Activated CD8-positive, alpha-beta memory T cell treated with anti-CD3 and anti-CD28 coated beads, Interleukin-2, amount 10 ng/mL, durations not matched to agents 7 days and 5 days (primary cell): ENCODE results near the gene LMBR1L. TPM values are rescaled to one million over a fixed set of nuclear protein-coding genes. Genes with fewer than 3 reads are reported as not detected.

ENCODE experiments used
- ATAC-seq: fragments of 150-1000 bp; cut with Tn5 transposase; one replicate; pipeline ENCODE4 v1.10.0; 2021; ENCODE audit warnings: moderate library complexity
- CTCF ChIA-PET: fragments of 350-600 bp; sonication (Branson Sonifier 250); formaldehyde crosslinking; loops from one replicate; lab custom pipeline; 2021; ENCODE audit warnings: antibody characterized with exemption; lab: Charles Lee
- DNase-seq: peaks from one replicate; pipeline ENCODE4 v3.0.0-alpha.2; 2020
- H3K27ac Mint-ChIP-seq: one replicate; pipeline ENCODE4 v1.8.0; 2021; ENCODE audit warnings: mild to moderate bottlenecking, mixed read lengths
- H3K27me3 Mint-ChIP-seq: one replicate; pipeline ENCODE4 v1.8.0; 2021; ENCODE audit warnings: mixed read lengths
- H3K36me3 Mint-ChIP-seq: one replicate; pipeline ENCODE4 v1.8.0; 2021; ENCODE audit warnings: mild to moderate bottlenecking, mixed read lengths
- H3K4me1 Mint-ChIP-seq: one replicate; pipeline ENCODE4 v1.8.0; 2021; ENCODE audit warnings: mixed read lengths
- H3K4me3 Mint-ChIP-seq: one replicate; pipeline ENCODE4 v1.8.0; 2021; ENCODE audit warnings: mild to moderate bottlenecking, moderate library complexity, mixed read lengths
- H3K9me3 Mint-ChIP-seq: one replicate; pipeline ENCODE4 v1.8.0; 2022; ENCODE audit warnings: low read depth, mixed read lengths
- total RNA-seq, 2 experiments: library from RNA; stranded (reverse); gene quantifications; one replicate each; pipeline ENCODE4 v1.2.3, GENCODE V29; 2021

Gene LMBR1L
- total RNA-seq, 2 experiments from 2014 or later = 46.9 to 53.4 TPM

GRCh38 chr12:49052451-49053208 lies 58.0 kb downstream of the LMBR1L start:
- DNase-seq = no peak
- H3K9me3 Mint-ChIP-seq = no peaks in the 10 kb centered on the region
- no peaks in the 10 kb centered on the region for H3K27me3 Mint-ChIP-seq
- peaks cover 29% of the 10 kb centered on the region for H3K4me1 Mint-ChIP-seq
- no peak for ATAC-seq
- CTCF ChIA-PET = interaction anchor here (0.6 kb wide), 1 partner anchor 9 kb away, joined by 3 read pairs; no protein-coding TSS in a partner anchor
- H3K4me3 Mint-ChIP-seq = no peak overlapping the region
- H3K27ac Mint-ChIP-seq = no peak overlapping the region
- H3K36me3 Mint-ChIP-seq = peaks cover 49% of the 10 kb centered on the region

- Mint-ChIP-seq H3K4me1 (peaks cover 22% of the 10 kb centered on the region), H3K36me3 (peaks cover 53% of the 10 kb centered on the region), H3K27ac (no peak overlapping the region), H3K27me3 (no peaks in the 10 kb centered on the region), H3K9me3 (no peaks in the 10 kb centered on the region), H3K4me3 (no peak overlapping the region)
- no peak for ATAC-seq
- no peak for DNase-seq
- CTCF ChIA-PET = interaction anchor here (0.6 kb wide), 1 partner anchor 8 kb away, joined by 3 read pairs; no protein-coding TSS in a partner anchor
Measured at GRCh38 chr12:49051777-49052438, 58.7 kb downstream of the LMBR1L start.

DNA sequence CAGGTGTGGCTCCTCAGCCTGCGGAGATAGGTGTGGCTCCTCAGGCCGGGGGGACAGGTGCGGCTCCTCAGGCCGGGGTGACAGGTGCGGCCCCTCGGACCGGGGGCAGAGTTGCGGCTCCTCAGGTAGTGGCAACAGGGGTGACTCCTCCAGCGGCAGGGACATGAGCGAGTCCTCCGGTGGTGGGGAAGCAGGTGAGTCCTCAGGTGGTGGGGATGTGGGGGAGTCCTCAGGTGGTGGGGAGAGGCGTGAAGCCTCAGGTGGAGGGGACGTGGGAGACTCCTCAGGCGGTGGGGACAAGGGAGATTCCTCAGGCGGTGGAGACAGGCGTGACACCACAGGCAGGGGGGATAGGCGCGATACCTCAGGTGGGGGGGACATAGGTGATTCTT lies 59.3 kb downstream of the LMBR1L start:
- peaks cover 56% of the 10 kb centered on the region for H3K36me3 Mint-ChIP-seq
- no peak overlapping the region for H3K4me3 Mint-ChIP-seq
- H3K9me3 Mint-ChIP-seq = no peaks in the 10 kb centered on the region
- H3K27ac Mint-ChIP-seq = no peak overlapping the region
- peaks cover 16% of the 10 kb centered on the region for H3K4me1 Mint-ChIP-seq
- H3K27me3 Mint-ChIP-seq = no peaks in the 10 kb centered on the region
- no peak for ATAC-seq
- DNase-seq = no peak
- CTCF ChIA-PET = interaction anchor here (1.9 kb wide), 1 partner anchor 63 kb away, joined by 4 read pairs; no protein-coding TSS in a partner anchor

DNA sequence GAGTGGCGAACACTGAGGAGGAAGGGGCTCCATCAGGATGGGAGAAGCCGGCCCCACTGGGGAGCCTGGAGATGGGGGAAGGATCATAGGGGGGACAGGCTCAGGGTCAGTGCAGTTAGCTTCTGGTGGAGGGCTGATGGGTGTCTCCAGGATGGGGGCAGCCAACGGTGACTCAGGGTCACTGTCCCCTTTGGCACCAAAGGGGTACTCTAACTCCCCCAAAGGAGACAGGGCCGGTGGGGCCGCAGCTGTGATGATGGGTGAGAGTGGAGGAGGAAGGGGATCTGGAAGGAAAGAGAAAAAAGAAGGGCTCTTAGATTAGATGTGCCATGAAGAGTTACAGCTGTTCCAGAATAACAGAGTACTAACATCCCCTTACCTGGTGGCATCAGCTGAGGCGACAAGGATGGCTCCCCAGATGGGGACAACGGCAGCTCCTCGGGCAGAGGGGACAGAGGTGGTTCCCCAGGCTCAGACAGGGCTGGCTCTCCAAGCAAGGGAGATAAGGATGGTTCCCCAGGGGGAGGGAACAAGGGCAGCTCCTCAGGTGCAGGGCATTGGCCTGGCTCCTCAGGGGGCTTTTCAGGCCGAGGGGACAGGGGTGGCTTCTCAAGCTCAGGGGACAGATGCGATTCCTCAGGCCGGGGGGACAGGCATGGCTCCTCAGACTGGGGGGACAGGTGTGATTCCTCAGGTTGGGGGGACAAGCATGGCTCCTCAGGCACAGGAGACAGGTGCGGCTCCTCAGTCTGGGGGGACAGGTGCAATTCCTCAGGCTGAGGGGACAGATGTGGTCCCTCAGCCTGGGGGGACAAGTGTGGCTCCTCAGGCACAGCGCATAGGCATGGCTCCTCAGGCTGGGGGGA lies 59.9 kb downstream of the LMBR1L start:
- no peak overlapping the region for H3K4me3 Mint-ChIP-seq
- ATAC-seq = no peak
- H3K4me1 Mint-ChIP-seq = peaks cover 10% of the 10 kb centered on the region
- CTCF ChIA-PET = interaction anchor here (1.6 to 1.9 kb wide), 2 partner anchors 14 to 63 kb away, joined by 3 to 4 read pairs; no protein-coding TSS in a partner anchor
- H3K36me3 Mint-ChIP-seq = peaks cover 59% of the 10 kb centered on the region
- H3K27me3 Mint-ChIP-seq = no peaks in the 10 kb centered on the region
- no peak for DNase-seq
- H3K9me3 Mint-ChIP-seq = no peaks in the 10 kb centered on the region
- H3K27ac Mint-ChIP-seq = no peak overlapping the region

DNA sequence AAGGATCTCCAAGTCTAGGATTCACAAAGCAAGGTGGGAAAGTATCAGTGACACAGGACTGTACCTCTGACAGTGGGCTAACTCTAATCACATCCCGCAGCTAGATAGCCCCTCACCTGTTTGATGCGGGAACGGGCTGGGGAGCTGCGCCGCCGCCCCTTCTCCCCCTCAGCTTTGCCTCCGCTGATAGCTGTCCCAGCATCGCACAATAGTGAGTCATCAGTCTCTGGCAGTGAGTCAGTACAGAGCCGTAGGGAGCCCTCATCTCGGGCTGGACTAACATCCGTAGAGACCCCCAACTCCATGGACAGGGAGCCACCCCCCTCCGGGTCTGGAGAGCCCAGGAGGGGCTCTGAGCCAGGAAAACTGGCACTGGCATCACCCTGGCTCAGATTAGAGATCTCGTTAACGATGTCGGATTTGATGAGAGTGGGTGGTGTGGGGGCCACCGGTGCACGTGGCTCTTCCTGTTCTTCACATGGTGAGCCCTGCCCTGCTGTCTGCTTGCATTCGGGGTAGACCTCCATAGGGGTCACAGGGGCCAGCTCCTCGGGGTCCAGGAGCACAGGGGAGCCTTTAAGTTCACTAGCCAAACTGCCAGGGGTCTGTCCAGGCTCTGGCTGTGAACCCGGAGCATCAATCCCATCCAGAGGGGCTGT lies 61.0 kb downstream of the LMBR1L start:
- Mint-ChIP-seq H3K27me3 (no peaks in the 10 kb centered on the region), H3K4me3 (no peak overlapping the region), H3K9me3 (no peaks in the 10 kb centered on the region), H3K27ac (no peak overlapping the region), H3K4me1 (peaks cover 1% of the 10 kb centered on the region), H3K36me3 (peaks cover 61% of the 10 kb centered on the region)
- DNase-seq = no peak
- CTCF ChIA-PET = interaction anchor here (0.6 to 1.9 kb wide), 3 partner anchors 15 to 162 kb away, joined by 3 to 4 read pairs (median 3); no protein-coding TSS in a partner anchor
- ATAC-seq = no peak

- Mint-ChIP-seq H3K4me3 (no peak overlapping the region), H3K9me3 (no peaks in the 10 kb centered on the region), H3K27ac (no peak overlapping the region), H3K27me3 (no peaks in the 10 kb centered on the region), H3K4me1 (peaks cover 5% of the 10 kb centered on the region), H3K36me3 (peaks cover 64% of the 10 kb centered on the region)
- no peak for ATAC-seq
- DNase-seq = no peak
- CTCF ChIA-PET = interaction anchor here (1.1 to 1.6 kb wide), 2 partner anchors 16 to 43 kb away, joined by 3 read pairs; no protein-coding TSS in a partner anchor
Measured at GRCh38 chr12:49048953-49049352, 61.7 kb downstream of the LMBR1L start.

Other genes with a start within 250 kb of the LMBR1L start
- 1 to 10 TPM; 2.7 to 4.2 TPM for gene RND1, start 245.0 kb downstream of the LMBR1L start, total RNA-seq
- gene FKBP11, start 185.4 kb downstream of the LMBR1L start, total RNA-seq = 10 to 100 TPM; 78.5 to 88.8 TPM
- 100 to 1,000 TPM in 1 of 2 experiments, 10 to 100 TPM in 1; 89.4 to 118 TPM for gene ARF3, start 153.4 kb downstream of the LMBR1L start, total RNA-seq
- 1 to 10 TPM; 2.0 to 4.4 TPM for gene WNT10B, start 139.1 kb downstream of the LMBR1L start, total RNA-seq
- 1 to 10 TPM in 1 of 2 experiments, under 1 TPM in 1; 0.87 to 1.2 TPM for gene WNT1, start 132.5 kb downstream of the LMBR1L start, total RNA-seq
- gene DDN, start 111.5 kb downstream of the LMBR1L start, total RNA-seq = under 1 TPM; 0.38 to 0.66 TPM
- gene PRKAG1, start 92.1 kb downstream of the LMBR1L start, total RNA-seq = 10 to 100 TPM; 58.9 to 66.0 TPM
- gene KMT2D, start 50.1 kb downstream of the LMBR1L start, total RNA-seq = 100 to 1,000 TPM; 107 to 132 TPM
- 10 to 100 TPM; 14.9 to 15.1 TPM for gene RHEBL1, start 40.9 kb downstream of the LMBR1L start, total RNA-seq
- under 1 TPM in 1 of 2 experiments, not detected in 1; 0.15 TPM for gene DHH, start 16.0 kb downstream of the LMBR1L start, total RNA-seq
- 1,000 to 10,000 TPM; 1,970 to 2,009 TPM for gene TUBA1B, start 20.5 kb upstream of the LMBR1L start, total RNA-seq
- gene TUBA1A, start 78.2 kb upstream of the LMBR1L start, total RNA-seq = 10 to 100 TPM; 91.0 to 96.5 TPM
- gene TUBA1C, start 154.2 kb upstream of the LMBR1L start, total RNA-seq = 100 to 1,000 TPM; 264 to 266 TPM
- under 1 TPM; 0.26 to 0.35 TPM for gene PRPH, start 184.3 kb upstream of the LMBR1L start, total RNA-seq
- 100 to 1,000 TPM in 1 of 2 experiments, 10 to 100 TPM in 1; 89.5 to 107 TPM for gene TROAP, start 212.4 kb upstream of the LMBR1L start, total RNA-seq
- not detected for gene C1QL4, start 226.3 kb upstream of the LMBR1L start, total RNA-seq
- gene DNAJC22, start 236.0 kb upstream of the LMBR1L start, total RNA-seq = under 1 TPM in 1 of 2 experiments, not detected in 1; 0.05 TPM